Stimulated activated CD8-positive, alpha-beta memory T cell treated with anti-CD3 and anti-CD28 coated beads, Interleukin-15, amount 100 ng/mL, for 4 hours (primary cell): ENCODE data around the gene SPAG16.
"Not testable (repeated sequence)": the region's sequence is repeated elsewhere in the genome, so short reads cannot be mapped to it uniquely, and the experiment has no call there.

Experiments used
- DNase-seq, 2 donors: peaks; one replicate each; pipeline ENCODE4 v3.0.0-alpha.2; 2020; ENCODE audit warnings: low read depth in 2 of 2

Gene SPAG16

GRCh38 chr2:213408426-213409070 lies 124.3 kb downstream of the SPAG16 start:
- DNase-seq, result not testable (repeated sequence)

- not testable (repeated sequence) for DNase-seq
Measured at GRCh38 chr2:213410687-213411086, 126.4 kb downstream of the SPAG16 start.

GRCh38 chr2:213411582-213412289 lies 127.5 kb downstream of the SPAG16 start:
- no peak for DNase-seq

GRCh38 chr2:213415093-213415492 lies 130.8 kb downstream of the SPAG16 start:
- no peak for DNase-seq

- no peak for DNase-seq
Measured at GRCh38 chr2:213416832-213417231, 132.6 kb downstream of the SPAG16 start.

- no peak for DNase-seq
Measured at GRCh38 chr2:213419980-213420379, 135.7 kb downstream of the SPAG16 start.

GRCh38 chr2:213420828-213421385 lies 136.6 kb downstream of the SPAG16 start:
- no peak for DNase-seq

GRCh38 chr2:213422211-213422610 lies 137.9 kb downstream of the SPAG16 start:
- no peak for DNase-seq

- no peak for DNase-seq
Measured at GRCh38 chr2:213425618-213426017, 141.4 kb downstream of the SPAG16 start.

- DNase-seq, result no peak
Measured at GRCh38 chr2:213429516-213429915, 145.3 kb downstream of the SPAG16 start.

- DNase-seq, result no peak
Measured at GRCh38 chr2:213443921-213444320, 159.7 kb downstream of the SPAG16 start.

- DNase-seq, result no peak
Measured at GRCh38 chr2:213451542-213452239, 167.4 kb downstream of the SPAG16 start.

GRCh38 chr2:213455316-213456008 lies 171.2 kb downstream of the SPAG16 start:
- no peak for DNase-seq

GRCh38 chr2:213475433-213475832 lies 191.2 kb downstream of the SPAG16 start:
- DNase-seq, result no peak

GRCh38 chr2:213476641-213477040 lies 192.4 kb downstream of the SPAG16 start:
- no peak for DNase-seq

- no peak for DNase-seq
Measured at GRCh38 chr2:213490087-213490486, 205.8 kb downstream of the SPAG16 start.

GRCh38 chr2:213491376-213491775 lies 207.1 kb downstream of the SPAG16 start:
- DNase-seq, result no peak

- DNase-seq, result no peak
Measured at GRCh38 chr2:213496226-213496625, 212.0 kb downstream of the SPAG16 start.

- no peak for DNase-seq
Measured at GRCh38 chr2:213500881-213501280, 216.6 kb downstream of the SPAG16 start.

- no peak for DNase-seq
Measured at GRCh38 chr2:213524164-213524563, 239.9 kb downstream of the SPAG16 start.

GRCh38 chr2:213537579-213537978 lies 253.3 kb downstream of the SPAG16 start:
- no peak for DNase-seq

- no peak for DNase-seq
Measured at GRCh38 chr2:213544940-213545339, 260.7 kb downstream of the SPAG16 start.
